WTC11 (cell line): Measurements from ENCODE around the gene PRM3. TPM values are rescaled to one million over a fixed set of nuclear protein-coding genes. Genes with fewer than 3 reads are reported as not detected.

ENCODE experiments used
- ATAC-seq: fragments of 200-7000 bp; cut with Tn5 transposase; 2 replicates; pipeline ENCODE4 v1.10.0; 2021; ENCODE audit warnings: mild to moderate bottlenecking, moderate library complexity
- CTCF ChIA-PET: fragments of 300-600 bp; sonication (Branson Sonifier 250); formaldehyde crosslinking; loops from one replicate; lab custom pipeline; 2021; ENCODE audit warnings: antibody characterized with exemption; lab: Charles Lee
- POLR2A ChIA-PET: fragments of 350-600 bp; sonication (Branson Sonifier 250); formaldehyde crosslinking; loops from one replicate; lab custom pipeline; 2021; ENCODE audit warnings: antibody characterized with exemption; lab: Charles Lee
- DNase-seq: peaks from one replicate; pipeline ENCODE4 v3.0.0; 2021; ENCODE audit warnings: low spot score
- H3K27ac Mint-ChIP-seq: 2 replicates; pipeline ENCODE4 v1.8.0; 2021; ENCODE audit warnings: mixed read lengths
- H3K27me3 Mint-ChIP-seq: 2 replicates; pipeline ENCODE4 v1.8.0; 2021; ENCODE audit warnings: low read depth, mild to moderate bottlenecking, moderate library complexity, mixed read lengths
- H3K36me3 Mint-ChIP-seq: 2 replicates; pipeline ENCODE4 v1.8.0; 2021; ENCODE audit warnings: mixed read lengths
- H3K4me1 Mint-ChIP-seq: 2 replicates; pipeline ENCODE4 v1.8.0; 2022; ENCODE audit warnings: mixed read lengths
- H3K4me3 Mint-ChIP-seq: 2 replicates; pipeline ENCODE4 v1.8.0; 2021; ENCODE audit warnings: mild to moderate bottlenecking, moderate library complexity, mixed read lengths
- H3K9me3 Mint-ChIP-seq: 2 replicates; pipeline ENCODE4 v1.8.0; 2021; ENCODE audit warnings: mixed read lengths
- ESRRA ChIP-seq: sonication (generic); formaldehyde crosslinking; IDR thresholded peaks from 2 replicates; pipeline ENCODE4 v1.8.1; 2022; ENCODE audit warnings: mild to moderate bottlenecking, missing genetic modification reagents, borderline replicate concordance
- GRHL2 ChIP-seq: fragments of 250-450 bp; sonication (Bioruptor Pico); IDR thresholded peaks from 2 replicates; pipeline ENCODE4 v1.8.0; 2022; ENCODE audit warnings: mild to moderate bottlenecking, moderate library complexity; ENCODE audit not compliant: insufficient replicate concordance, severe bottlenecking
- JAZF1 ChIP-seq: fragments of 250-450 bp; sonication (Bioruptor Pico); IDR thresholded peaks from 2 replicates; pipeline ENCODE4 v1.9.0; 2021; ENCODE audit warnings: moderate library complexity, mild to moderate bottlenecking, inconsistent platforms
- NFATC4 ChIP-seq: fragments of 250-450 bp; sonication (Bioruptor Pico); IDR thresholded peaks from 2 replicates; pipeline ENCODE4 v1.9.0; 2021; ENCODE audit warnings: mild to moderate bottlenecking
- PRRX2 ChIP-seq: fragments of 250-450 bp; sonication (Bioruptor Pico); IDR thresholded peaks from 2 replicates; pipeline ENCODE4 v1.8.0; 2021; ENCODE audit warnings: mild to moderate bottlenecking
- ZBTB21 ChIP-seq: sonication (generic); formaldehyde crosslinking; IDR thresholded peaks from 2 replicates; pipeline ENCODE4 v1.8.1; 2023; ENCODE audit warnings: mild to moderate bottlenecking, missing genetic modification reagents, borderline replicate concordance
- ZNF423 ChIP-seq: fragments of 250-450 bp; sonication (Bioruptor Pico); IDR thresholded peaks from 2 replicates; pipeline ENCODE4 v2.1.2; 2022; ENCODE audit warnings: mild to moderate bottlenecking, moderate library complexity
- total RNA-seq: library from RNA; stranded (reverse); gene quantifications from 3 replicates; pipeline ENCODE4 v1.2.3, GENCODE V29; 2021
- TF ChIP-seq, protein P1 (sequence below): sonication (generic); formaldehyde crosslinking; IDR thresholded peaks from 2 replicates; pipeline ENCODE4 v1.8.1; 2022; ENCODE audit warnings: mild to moderate bottlenecking, moderate library complexity, missing genetic modification reagents
- TF ChIP-seq, protein P2 (sequence below): fragments of 250-450 bp; sonication (Bioruptor Pico); IDR thresholded peaks from 2 replicates; pipeline ENCODE4 v1.9.0; 2021; ENCODE audit warnings: moderate library complexity, mild to moderate bottlenecking, inconsistent platforms, borderline replicate concordance
- TF ChIP-seq, protein P3 (sequence below): sonication (generic); formaldehyde crosslinking; conservative IDR thresholded peaks from 2 replicates; pipeline ENCODE4 v1.8.1; 2023; ENCODE audit warnings: mild to moderate bottlenecking, low read depth, missing genetic modification reagents, moderate library complexity
- TF ChIP-seq, protein P4 (sequence below): sonication (generic); formaldehyde crosslinking; IDR thresholded peaks from 2 replicates; pipeline ENCODE4 v1.8.1; 2022; ENCODE audit warnings: low read depth, missing genetic modification reagents, borderline replicate concordance
- TF ChIP-seq, protein P5 (sequence below): fragments of 250-450 bp; sonication (Bioruptor Pico); IDR thresholded peaks from 2 replicates; pipeline ENCODE4 v1.9.0; 2021; ENCODE audit warnings: mild to moderate bottlenecking
- TF ChIP-seq, protein P6 (sequence below): fragments of 250-450 bp; sonication (Bioruptor Pico); IDR thresholded peaks from 2 replicates; pipeline ENCODE4 v1.9.0; 2021; ENCODE audit warnings: mild to moderate bottlenecking
- TF ChIP-seq, protein P7 (sequence below): sonication (generic); formaldehyde crosslinking; IDR thresholded peaks from 2 replicates; pipeline ENCODE4 v1.8.1; 2022; ENCODE audit warnings: mild to moderate bottlenecking, missing genetic modification reagents, moderate library complexity, borderline replicate concordance

PRM3 gene
- total RNA-seq, 1 experiment from 2014 or later: not detected

DNA sequence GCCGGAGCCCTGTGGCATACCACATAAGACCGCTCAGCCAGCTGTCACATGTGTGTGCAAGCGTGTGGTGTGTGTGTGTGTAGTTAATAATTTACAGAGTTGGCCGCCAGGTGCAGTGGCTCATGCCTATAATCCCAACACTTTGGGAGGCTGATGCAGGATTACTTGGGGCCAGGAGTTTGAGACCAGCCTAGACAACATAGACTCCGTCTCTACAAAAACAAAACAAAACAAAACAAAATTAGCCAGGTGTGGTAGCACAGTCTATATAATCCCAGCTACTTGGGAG, 37.8 kb downstream of the PRM3 start:
- Mint-ChIP-seq H3K27me3 (no peaks in the 10 kb centered on the region; the same call in 1 of the 2 replicates), H3K27ac (no peak overlapping the region), H3K4me3 (no peak overlapping the region), H3K4me1 (peaks cover 10% of the 10 kb centered on the region), H3K36me3 (no peaks in the 10 kb centered on the region)
- CTCF ChIA-PET: interaction anchor here (0.8 kb wide), 1 partner anchor 264 kb away, joined by 3 read pairs; no protein-coding TSS in a partner anchor
- TF ChIP-seq ZBTB21 (CRISPR knock-in tag) (no peak), NFATC4 (no peak), ZNF423 (CRISPR knock-in tag) (no peak), GRHL2 (CRISPR knock-in tag) (no peak), JAZF1 (CRISPR knock-in tag) (no peak), ESRRA (CRISPR knock-in tag) (no peak), PRRX2 (no peak)
- TF ChIP-seq, protein P1, sequence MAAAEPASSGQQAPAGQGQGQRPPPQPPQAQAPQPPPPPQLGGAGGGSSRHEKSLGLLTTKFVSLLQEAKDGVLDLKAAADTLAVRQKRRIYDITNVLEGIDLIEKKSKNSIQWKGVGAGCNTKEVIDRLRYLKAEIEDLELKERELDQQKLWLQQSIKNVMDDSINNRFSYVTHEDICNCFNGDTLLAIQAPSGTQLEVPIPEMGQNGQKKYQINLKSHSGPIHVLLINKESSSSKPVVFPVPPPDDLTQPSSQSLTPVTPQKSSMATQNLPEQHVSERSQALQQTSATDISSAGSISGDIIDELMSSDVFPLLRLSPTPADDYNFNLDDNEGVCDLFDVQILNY (CRISPR knock-in tag): no peak
- TF ChIP-seq, protein P2, sequence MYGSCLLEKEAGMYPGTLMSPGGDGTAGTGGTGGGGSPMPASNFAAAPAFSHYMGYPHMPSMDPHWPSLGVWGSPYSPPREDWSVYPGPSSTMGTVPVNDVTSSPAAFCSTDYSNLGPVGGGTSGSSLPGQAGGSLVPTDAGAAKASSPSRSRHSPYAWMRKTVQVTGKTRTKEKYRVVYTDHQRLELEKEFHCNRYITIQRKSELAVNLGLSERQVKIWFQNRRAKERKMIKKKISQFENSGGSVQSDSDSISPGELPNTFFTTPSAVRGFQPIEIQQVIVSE (CRISPR knock-in tag): no peak
- TF ChIP-seq, protein P3, sequence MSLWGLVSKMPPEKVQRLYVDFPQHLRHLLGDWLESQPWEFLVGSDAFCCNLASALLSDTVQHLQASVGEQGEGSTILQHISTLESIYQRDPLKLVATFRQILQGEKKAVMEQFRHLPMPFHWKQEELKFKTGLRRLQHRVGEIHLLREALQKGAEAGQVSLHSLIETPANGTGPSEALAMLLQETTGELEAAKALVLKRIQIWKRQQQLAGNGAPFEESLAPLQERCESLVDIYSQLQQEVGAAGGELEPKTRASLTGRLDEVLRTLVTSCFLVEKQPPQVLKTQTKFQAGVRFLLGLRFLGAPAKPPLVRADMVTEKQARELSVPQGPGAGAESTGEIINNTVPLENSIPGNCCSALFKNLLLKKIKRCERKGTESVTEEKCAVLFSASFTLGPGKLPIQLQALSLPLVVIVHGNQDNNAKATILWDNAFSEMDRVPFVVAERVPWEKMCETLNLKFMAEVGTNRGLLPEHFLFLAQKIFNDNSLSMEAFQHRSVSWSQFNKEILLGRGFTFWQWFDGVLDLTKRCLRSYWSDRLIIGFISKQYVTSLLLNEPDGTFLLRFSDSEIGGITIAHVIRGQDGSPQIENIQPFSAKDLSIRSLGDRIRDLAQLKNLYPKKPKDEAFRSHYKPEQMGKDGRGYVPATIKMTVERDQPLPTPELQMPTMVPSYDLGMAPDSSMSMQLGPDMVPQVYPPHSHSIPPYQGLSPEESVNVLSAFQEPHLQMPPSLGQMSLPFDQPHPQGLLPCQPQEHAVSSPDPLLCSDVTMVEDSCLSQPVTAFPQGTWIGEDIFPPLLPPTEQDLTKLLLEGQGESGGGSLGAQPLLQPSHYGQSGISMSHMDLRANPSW (CRISPR knock-in tag): no peak
- TF ChIP-seq, protein P4, sequence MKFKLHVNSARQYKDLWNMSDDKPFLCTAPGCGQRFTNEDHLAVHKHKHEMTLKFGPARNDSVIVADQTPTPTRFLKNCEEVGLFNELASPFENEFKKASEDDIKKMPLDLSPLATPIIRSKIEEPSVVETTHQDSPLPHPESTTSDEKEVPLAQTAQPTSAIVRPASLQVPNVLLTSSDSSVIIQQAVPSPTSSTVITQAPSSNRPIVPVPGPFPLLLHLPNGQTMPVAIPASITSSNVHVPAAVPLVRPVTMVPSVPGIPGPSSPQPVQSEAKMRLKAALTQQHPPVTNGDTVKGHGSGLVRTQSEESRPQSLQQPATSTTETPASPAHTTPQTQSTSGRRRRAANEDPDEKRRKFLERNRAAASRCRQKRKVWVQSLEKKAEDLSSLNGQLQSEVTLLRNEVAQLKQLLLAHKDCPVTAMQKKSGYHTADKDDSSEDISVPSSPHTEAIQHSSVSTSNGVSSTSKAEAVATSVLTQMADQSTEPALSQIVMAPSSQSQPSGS (CRISPR knock-in tag): no peak
- TF ChIP-seq, protein P5, sequence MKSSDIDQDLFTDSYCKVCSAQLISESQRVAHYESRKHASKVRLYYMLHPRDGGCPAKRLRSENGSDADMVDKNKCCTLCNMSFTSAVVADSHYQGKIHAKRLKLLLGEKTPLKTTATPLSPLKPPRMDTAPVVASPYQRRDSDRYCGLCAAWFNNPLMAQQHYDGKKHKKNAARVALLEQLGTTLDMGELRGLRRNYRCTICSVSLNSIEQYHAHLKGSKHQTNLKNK (CRISPR knock-in tag): no peak
- TF ChIP-seq, protein P6, sequence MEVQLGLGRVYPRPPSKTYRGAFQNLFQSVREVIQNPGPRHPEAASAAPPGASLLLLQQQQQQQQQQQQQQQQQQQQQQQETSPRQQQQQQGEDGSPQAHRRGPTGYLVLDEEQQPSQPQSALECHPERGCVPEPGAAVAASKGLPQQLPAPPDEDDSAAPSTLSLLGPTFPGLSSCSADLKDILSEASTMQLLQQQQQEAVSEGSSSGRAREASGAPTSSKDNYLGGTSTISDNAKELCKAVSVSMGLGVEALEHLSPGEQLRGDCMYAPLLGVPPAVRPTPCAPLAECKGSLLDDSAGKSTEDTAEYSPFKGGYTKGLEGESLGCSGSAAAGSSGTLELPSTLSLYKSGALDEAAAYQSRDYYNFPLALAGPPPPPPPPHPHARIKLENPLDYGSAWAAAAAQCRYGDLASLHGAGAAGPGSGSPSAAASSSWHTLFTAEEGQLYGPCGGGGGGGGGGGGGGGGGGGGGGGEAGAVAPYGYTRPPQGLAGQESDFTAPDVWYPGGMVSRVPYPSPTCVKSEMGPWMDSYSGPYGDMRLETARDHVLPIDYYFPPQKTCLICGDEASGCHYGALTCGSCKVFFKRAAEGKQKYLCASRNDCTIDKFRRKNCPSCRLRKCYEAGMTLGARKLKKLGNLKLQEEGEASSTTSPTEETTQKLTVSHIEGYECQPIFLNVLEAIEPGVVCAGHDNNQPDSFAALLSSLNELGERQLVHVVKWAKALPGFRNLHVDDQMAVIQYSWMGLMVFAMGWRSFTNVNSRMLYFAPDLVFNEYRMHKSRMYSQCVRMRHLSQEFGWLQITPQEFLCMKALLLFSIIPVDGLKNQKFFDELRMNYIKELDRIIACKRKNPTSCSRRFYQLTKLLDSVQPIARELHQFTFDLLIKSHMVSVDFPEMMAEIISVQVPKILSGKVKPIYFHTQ (CRISPR knock-in tag): no peak
- TF ChIP-seq, protein P7, sequence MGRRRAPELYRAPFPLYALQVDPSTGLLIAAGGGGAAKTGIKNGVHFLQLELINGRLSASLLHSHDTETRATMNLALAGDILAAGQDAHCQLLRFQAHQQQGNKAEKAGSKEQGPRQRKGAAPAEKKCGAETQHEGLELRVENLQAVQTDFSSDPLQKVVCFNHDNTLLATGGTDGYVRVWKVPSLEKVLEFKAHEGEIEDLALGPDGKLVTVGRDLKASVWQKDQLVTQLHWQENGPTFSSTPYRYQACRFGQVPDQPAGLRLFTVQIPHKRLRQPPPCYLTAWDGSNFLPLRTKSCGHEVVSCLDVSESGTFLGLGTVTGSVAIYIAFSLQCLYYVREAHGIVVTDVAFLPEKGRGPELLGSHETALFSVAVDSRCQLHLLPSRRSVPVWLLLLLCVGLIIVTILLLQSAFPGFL (CRISPR knock-in tag): no peak
- TF ChIP-seq, all 79 proteins: peak for 0
- DNase-seq (no peak), ATAC-seq (no peak)
- POLR2A ChIA-PET: no interaction called here
- H3K9me3 Mint-ChIP-seq: peaks cover 5% of the 10 kb centered on the region
